Right atrium auricular region (tissue), 2 donors: ENCODE results near the gene EFL1. TPM values are rescaled to one million over a fixed set of nuclear protein-coding genes. Genes with fewer than 3 reads are reported as not detected.

Experiments
- DNase-seq: peaks from one replicate; pipeline ENCODE4 v3.0.0-alpha.2; 2019; ENCODE audit warnings: low spot score
- H3K27ac ChIP-seq, 2 donors: fragments of 200-600 bp; sonication (generic); 1 replicate in 1 of 2; 2 replicates in 1 of 2; pipeline ENCODE4 v1.5.1; 2016 to 2019
- H3K27me3 ChIP-seq, 2 donors: fragments of 200-600 bp; sonication (generic); one replicate each; pipeline versions ENCODE4 v1.5.1 to v1.6.0; 2017 to 2019
- H3K36me3 ChIP-seq: fragments of 200-600 bp; sonication (generic); one replicate; pipeline ENCODE4 v1.5.1; 2016
- H3K4me1 ChIP-seq, 2 donors: fragments of 200-600 bp; sonication (generic); one replicate each; pipeline versions ENCODE4 v1.5.1 to v1.6.0; 2017 to 2019
- H3K4me3 ChIP-seq, 2 donors: fragments of 200-600 bp; sonication (generic); 1 replicate in 1 of 2; 2 replicates in 1 of 2; pipeline ENCODE4 v1.5.1; 2017 to 2019; ENCODE audit warnings: mild to moderate bottlenecking in 1 of 2, moderate library complexity in 1 of 2
- H3K9me3 ChIP-seq, 2 donors: fragments of 200-600 bp; sonication (generic); one replicate each; pipeline ENCODE4 v1.5.1; 2019
- total RNA-seq, 2 donors: library from RNA; depleted of rRNA; stranded (reverse); fragments of >200 nt; gene quantifications; one replicate each; pipeline ENCODE4 v1.1.0, GENCODE V29; 2016
- TF ChIP-seq, protein P1 (sequence below), 2 donors: fragments of 200-600 bp; sonication (generic); IDR thresholded peaks; one replicate each; pipeline ENCODE4 v1.5.1; 2019; ENCODE audit warnings: antibody characterized with exemption in 2 of 2

The EFL1 gene
- total RNA-seq, 2 donors from 2014 or later: 11.0 to 14.2 TPM

GRCh38 chr15:82091636-82092140 is 170.8 kb downstream of the EFL1 start:
- no peaks in the 10 kb centered on the region for H3K27me3 ChIP-seq

DNA sequence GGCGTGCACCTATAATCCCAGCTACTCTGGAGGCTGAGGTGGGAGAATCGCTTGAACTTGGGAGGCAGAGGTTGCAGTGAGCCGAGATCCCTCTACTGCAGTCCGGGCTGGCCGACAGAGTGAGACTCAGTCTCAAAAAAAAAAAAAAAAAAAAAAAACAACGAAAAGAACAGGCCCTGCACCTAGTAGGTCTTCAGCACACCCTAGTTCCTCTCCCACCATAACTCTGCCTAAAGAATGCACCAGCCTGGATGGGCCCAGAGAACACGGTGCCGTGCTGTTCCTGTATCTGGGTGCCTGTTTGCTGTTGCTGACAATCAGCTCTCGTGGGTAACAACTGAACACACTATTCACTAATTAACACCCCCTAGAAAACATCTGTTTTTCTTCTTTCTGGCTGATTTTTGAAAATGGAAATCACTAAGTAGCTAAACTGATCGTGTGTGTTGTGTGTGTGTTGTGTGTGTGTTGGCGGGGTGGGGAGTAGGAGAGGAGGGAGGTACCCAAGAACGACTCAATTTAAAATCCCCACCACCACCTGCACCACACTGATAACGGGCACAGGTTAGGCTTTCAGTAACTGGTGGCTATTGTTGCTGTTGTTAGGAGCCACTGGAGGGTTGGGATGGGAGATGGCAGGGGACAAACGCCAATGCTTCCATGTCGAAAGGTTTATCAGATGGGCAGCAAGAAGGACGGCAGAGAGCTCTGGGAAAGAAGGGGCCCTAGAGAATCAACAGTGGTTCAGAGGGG is 176.1 kb downstream of the EFL1 start:
- H3K27ac ChIP-seq: no peak overlapping the region
- no peak overlapping the region for H3K4me3 ChIP-seq
- H3K4me1 ChIP-seq: no peaks in the 10 kb centered on the region
- H3K27me3 ChIP-seq: no peaks in the 10 kb centered on the region
- TF ChIP-seq, protein P1, sequence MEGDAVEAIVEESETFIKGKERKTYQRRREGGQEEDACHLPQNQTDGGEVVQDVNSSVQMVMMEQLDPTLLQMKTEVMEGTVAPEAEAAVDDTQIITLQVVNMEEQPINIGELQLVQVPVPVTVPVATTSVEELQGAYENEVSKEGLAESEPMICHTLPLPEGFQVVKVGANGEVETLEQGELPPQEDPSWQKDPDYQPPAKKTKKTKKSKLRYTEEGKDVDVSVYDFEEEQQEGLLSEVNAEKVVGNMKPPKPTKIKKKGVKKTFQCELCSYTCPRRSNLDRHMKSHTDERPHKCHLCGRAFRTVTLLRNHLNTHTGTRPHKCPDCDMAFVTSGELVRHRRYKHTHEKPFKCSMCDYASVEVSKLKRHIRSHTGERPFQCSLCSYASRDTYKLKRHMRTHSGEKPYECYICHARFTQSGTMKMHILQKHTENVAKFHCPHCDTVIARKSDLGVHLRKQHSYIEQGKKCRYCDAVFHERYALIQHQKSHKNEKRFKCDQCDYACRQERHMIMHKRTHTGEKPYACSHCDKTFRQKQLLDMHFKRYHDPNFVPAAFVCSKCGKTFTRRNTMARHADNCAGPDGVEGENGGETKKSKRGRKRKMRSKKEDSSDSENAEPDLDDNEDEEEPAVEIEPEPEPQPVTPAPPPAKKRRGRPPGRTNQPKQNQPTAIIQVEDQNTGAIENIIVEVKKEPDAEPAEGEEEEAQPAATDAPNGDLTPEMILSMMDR (IDR thresholded peaks at IDR 0.05): no peak
- H3K36me3 ChIP-seq: no peaks in the 10 kb centered on the region
- no peak for DNase-seq
- H3K9me3 ChIP-seq: no peaks in the 10 kb centered on the region

More at GRCh38 chr15:82091636-82092140, 170.8 kb downstream of the EFL1 start:
- DNase-seq: no peak
- TF ChIP-seq, protein P1 (IDR thresholded peaks at IDR 0.05): no peak
- no peaks in the 10 kb centered on the region for H3K4me1 ChIP-seq
- H3K27ac ChIP-seq: no peak overlapping the region
- H3K9me3 ChIP-seq: no peaks in the 10 kb centered on the region
- no peaks in the 10 kb centered on the region for H3K36me3 ChIP-seq
- H3K4me3 ChIP-seq: no peak overlapping the region

- H3K36me3 ChIP-seq: no peaks in the 10 kb centered on the region
- H3K27ac ChIP-seq: no peak overlapping the region
- H3K4me1 ChIP-seq: no peaks in the 10 kb centered on the region
- TF ChIP-seq, protein P1 (IDR thresholded peaks at IDR 0.05): no peak
- H3K9me3 ChIP-seq: no peaks in the 10 kb centered on the region
- no peaks in the 10 kb centered on the region for H3K27me3 ChIP-seq
- no peak for DNase-seq
- no peak overlapping the region for H3K4me3 ChIP-seq
Observed at GRCh38 chr15:82081914-82082762, 180.4 kb downstream of the EFL1 start.

DNA sequence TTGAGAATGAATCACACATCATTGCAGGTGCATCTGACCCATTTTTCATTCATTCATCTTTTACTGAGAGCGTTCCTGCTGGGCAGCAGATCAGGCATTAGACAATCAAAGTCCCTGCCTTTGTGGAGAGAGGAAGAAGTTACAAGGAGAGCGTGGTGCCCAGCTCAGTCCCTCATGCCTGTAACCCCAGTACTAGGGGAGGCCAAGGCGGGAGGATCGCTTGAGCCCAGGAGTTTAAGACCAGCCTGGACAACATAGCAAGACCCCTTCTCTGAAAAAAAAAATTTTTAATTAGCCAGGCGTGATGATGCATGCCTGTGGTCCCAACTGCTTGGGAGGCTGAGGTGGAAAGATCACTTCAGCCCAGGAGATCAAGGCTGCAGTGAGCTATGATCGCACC is 181.8 kb downstream of the EFL1 start:
- H3K36me3 ChIP-seq: no peaks in the 10 kb centered on the region
- TF ChIP-seq, protein P1 (IDR thresholded peaks at IDR 0.05): no peak

More for the DNA sequence above, 181.8 kb downstream of the EFL1 start:
- no peaks in the 10 kb centered on the region for H3K27me3 ChIP-seq
- no peak overlapping the region for H3K27ac ChIP-seq
- H3K9me3 ChIP-seq: no peaks in the 10 kb centered on the region
- H3K4me3 ChIP-seq: no peak overlapping the region
- H3K4me1 ChIP-seq: no peaks in the 10 kb centered on the region
- DNase-seq: no peak

Other genes with a start within 250 kb of the EFL1 start
- 1 to 10 TPM; 1.9 to 2.4 TPM for gene MEX3B, start 216.7 kb downstream of the EFL1 start, total RNA-seq
- gene SAXO2, start 84 bp upstream of the EFL1 start, total RNA-seq: not detected
- under 1 TPM; 0.33 to 0.35 TPM for gene GOLGA6L10, start 86.7 kb upstream of the EFL1 start, total RNA-seq
- gene GOLGA6L9, start 167.1 kb upstream of the EFL1 start, total RNA-seq: 1 to 10 TPM in 1 of 2 donors, under 1 TPM in 1; 0.63 to 1.0 TPM